ENCODE data around the gene XIRP1.

DNA sequence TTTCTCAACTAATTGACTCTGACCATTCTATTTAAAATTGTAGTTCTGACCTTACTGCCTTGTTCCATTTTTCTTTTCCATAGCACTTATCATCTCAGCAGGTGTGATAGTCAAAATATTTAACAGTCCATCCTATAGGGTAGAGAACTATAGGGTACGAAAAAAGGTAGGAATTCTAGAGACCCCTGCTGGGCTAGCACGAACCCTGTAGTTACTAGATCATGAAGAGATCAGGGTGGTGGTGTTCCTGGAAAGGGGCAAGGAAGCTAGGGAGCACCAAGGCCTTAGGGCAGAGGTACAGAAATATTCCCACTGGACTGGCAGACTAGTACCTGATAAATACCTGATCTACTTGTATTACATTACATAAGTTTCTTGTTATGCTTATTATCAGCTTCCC, 31.9 kb upstream of the XIRP1 start:
- TF ChIP-seq GATA3 (IDR thresholded peaks at IDR 0.05; ENCODE audit: low read depth, low read length) (no peak), GATA2 (IDR thresholded peaks at IDR 0.05; ENCODE audit: low read depth, low read length) (no peak)
